Transverse colon (tissue), 4 donors: ENCODE data around the gene MAP3K7. TPM values are rescaled to one million over a fixed set of nuclear protein-coding genes. Genes with fewer than 3 reads are reported as not detected.

Source experiments
- DNase-seq: peaks from one replicate; pipeline ENCODE4 v3.0.0-alpha.2; 2019
- H3K27ac ChIP-seq, 4 donors: fragments of 200-600 bp; sonication (generic); 2 replicates each; pipeline ENCODE4 v1.5.1; 2016 to 2018; ENCODE audit warnings: inconsistent platforms in 4 of 4
- H3K27me3 ChIP-seq: fragments of 200-600 bp; sonication (generic); 2 replicates; pipeline ENCODE4 v1.5.1; 2017; ENCODE audit warnings: inconsistent platforms
- H3K36me3 ChIP-seq, 4 donors: fragments of 200-600 bp; sonication (generic); 2 replicates each; pipeline ENCODE4 v1.5.1; 2017 to 2019; ENCODE audit warnings: inconsistent platforms in 4 of 4
- H3K4me1 ChIP-seq, 4 donors: fragments of 200-600 bp; sonication (generic); 2 replicates each; pipeline ENCODE4 v1.5.1; 2017 to 2020; ENCODE audit warnings: inconsistent platforms in 4 of 4
- H3K4me3 ChIP-seq, 4 donors: fragments of 200-600 bp; sonication (generic); 1 replicate in 1 of 4; 2 replicates in 3 of 4; pipeline versions ENCODE4 v1.5.1 to v1.6.1; 2017 to 2019; ENCODE audit warnings: inconsistent platforms in 4 of 4
- H3K9me3 ChIP-seq, 2 donors: fragments of 200-600 bp; sonication (generic); 2 replicates each; pipeline ENCODE4 v1.5.1; 2017 to 2019; ENCODE audit warnings: inconsistent platforms in 2 of 2
- EP300 ChIP-seq: sonication (generic); formaldehyde crosslinking; IDR thresholded peaks from one replicate; pipeline ENCODE4 v1.6.1; 2017; ENCODE audit warnings: antibody characterized with exemption, low read depth
- POLR2A ChIP-seq: fragments of 450-650 bp; IDR thresholded peaks from one replicate; pipeline ENCODE4 v1.6.1; 2016; ENCODE audit warnings: antibody characterized with exemption, mild to moderate bottlenecking, moderate library complexity
- POLR2AphosphoS5 ChIP-seq, 3 donors: sonication (generic); formaldehyde crosslinking; IDR thresholded peaks; one replicate each; pipeline ENCODE4 v1.6.1; 2016; ENCODE audit warnings: antibody characterized with exemption in 3 of 3
- WGBS, 2 donors: methylation state at CpG; one replicate each; pipeline ENCODE4 v1.1.5; 2018; ENCODE audit warnings: low coverage in 1 of 2; 5-methylcytosine and 5-hydroxymethylcytosine counted together
- in situ Hi-C, 4 donors: fragments of 200-750 bp; cut with MboI; loops; one replicate each; pipeline versions ENCODE4 v1.15.0 to v1.15.1; 2017; ENCODE audit warnings: low sequenced_read_pairs in 3 of 4, low pct_ligation_motif_present in 1 of 4, low pct_unique_long_range_greater_than_20kb in 1 of 4
- intact Hi-C: fragments of 100-400 bp; cut with DNase I; formaldehyde crosslinking; loops from one replicate; pipeline ENCODE4 v1.15.1; 2023; ENCODE audit warnings: low total_unique reads
- total RNA-seq, 4 donors: library from RNA; depleted of rRNA; stranded (reverse); fragments of >200 nt; gene quantifications; one replicate each; pipeline ENCODE4 v1.1.0, GENCODE V29; 2016
- TF ChIP-seq, protein P1 (sequence below), 5 experiments: fragments of 200-600 bp in 3 of 5; fragments of 450-650 bp in 2 of 5; sonication (generic) in 3 of 5; IDR thresholded peaks; 1 replicate in 2 of 5; 2 replicates in 3 of 5; pipeline ENCODE4 v1.5.1; 2016 to 2017; ENCODE audit warnings: antibody characterized with exemption in 5 of 5, inconsistent platforms in 3 of 5, mild to moderate bottlenecking in 2 of 5, moderate library complexity in 1 of 5

MAP3K7 gene
- total RNA-seq, 4 donors from 2014 or later: 19.3 to 37.6 (median 28.5) TPM

DNA sequence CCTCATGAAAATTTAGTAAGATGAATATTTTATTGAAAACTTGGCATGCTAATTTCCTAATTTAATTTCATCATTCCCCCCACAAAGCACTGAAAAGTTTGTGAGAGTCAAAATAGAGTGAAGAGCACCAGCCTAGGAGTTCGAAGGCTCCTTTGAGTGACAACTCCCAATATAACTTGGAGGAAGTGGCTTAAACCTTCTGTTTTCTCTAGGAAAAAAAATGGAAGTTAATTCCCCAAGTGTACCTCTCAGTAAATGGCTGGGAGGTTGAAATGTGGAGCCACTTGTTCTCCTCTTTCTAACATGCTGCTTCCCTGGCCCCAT lies 107.3 kb downstream of the MAP3K7 start:
- in situ Hi-C loops: loop anchor here in 2 of 4 donors (10.0 to 25.0 kb wide), 2 partner anchors 175 to 1042 kb away; partner anchors contain the start of gene ANKRD6 (in 1 of the 2)
- DNase-seq: no peak
- H3K4me3 ChIP-seq: no peak overlapping the region
- no peaks in the 10 kb centered on the region for H3K9me3 ChIP-seq
- H3K27ac ChIP-seq: no peak overlapping the region
- intact Hi-C loops: no loop called here
- no peaks in the 10 kb centered on the region for H3K27me3 ChIP-seq
- H3K4me1 ChIP-seq: peaks cover 0 to 8% (median 2%) of the 10 kb centered on the region in 4 donors
- WGBS, 2 donors: 87% methylated on average over 1 of the region's 1 CpG; no CpG with 5 or more reads in 1 of the 2 donors
- TF ChIP-seq, protein P1, sequence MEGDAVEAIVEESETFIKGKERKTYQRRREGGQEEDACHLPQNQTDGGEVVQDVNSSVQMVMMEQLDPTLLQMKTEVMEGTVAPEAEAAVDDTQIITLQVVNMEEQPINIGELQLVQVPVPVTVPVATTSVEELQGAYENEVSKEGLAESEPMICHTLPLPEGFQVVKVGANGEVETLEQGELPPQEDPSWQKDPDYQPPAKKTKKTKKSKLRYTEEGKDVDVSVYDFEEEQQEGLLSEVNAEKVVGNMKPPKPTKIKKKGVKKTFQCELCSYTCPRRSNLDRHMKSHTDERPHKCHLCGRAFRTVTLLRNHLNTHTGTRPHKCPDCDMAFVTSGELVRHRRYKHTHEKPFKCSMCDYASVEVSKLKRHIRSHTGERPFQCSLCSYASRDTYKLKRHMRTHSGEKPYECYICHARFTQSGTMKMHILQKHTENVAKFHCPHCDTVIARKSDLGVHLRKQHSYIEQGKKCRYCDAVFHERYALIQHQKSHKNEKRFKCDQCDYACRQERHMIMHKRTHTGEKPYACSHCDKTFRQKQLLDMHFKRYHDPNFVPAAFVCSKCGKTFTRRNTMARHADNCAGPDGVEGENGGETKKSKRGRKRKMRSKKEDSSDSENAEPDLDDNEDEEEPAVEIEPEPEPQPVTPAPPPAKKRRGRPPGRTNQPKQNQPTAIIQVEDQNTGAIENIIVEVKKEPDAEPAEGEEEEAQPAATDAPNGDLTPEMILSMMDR (IDR thresholded peaks at IDR 0.05): no peak
- TF ChIP-seq POLR2A: no peak
- TF ChIP-seq POLR2AphosphoS5 (IDR thresholded peaks at IDR 0.05): no peak
- TF ChIP-seq EP300: no peak
- no peaks in the 10 kb centered on the region for H3K36me3 ChIP-seq

DNA sequence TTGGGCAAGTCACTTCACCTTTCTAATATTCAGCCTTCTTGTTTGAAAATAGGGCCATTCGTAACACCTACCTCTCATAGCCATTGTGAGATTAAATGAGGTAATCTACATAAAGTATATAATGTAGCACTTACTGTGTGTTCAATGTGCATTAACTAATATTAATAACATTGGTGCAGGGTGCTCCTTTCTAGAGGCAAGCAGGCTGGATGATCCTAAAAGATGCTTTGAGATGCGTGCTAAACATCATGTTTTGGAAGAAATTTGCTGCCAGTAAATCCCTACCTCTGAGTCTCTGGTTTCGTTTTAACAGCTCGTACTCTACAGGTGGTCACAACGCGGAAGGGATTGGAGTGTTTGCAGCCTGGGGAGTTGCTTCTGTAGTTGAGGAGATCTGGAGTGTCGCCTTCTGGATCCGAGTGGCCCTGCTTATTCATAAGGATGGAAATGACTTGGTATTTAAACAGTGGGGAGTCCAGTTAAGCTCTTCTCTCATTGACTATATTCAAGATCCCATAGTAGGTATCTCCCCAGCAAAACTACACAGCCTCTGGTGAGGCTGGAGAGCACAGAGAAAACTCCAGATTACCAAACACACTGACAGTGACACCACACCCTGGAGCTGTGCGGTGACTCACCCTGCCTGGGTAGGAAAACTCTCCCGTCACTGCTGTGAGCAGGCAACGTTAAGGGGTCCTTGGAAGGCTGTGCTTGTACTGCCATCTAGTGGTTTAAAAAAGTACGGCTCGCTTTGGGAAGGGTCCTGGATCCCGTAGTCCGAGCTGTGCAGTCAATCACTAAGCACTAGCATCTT lies 107.9 kb downstream of the MAP3K7 start:
- 38 to 100% methylated on average over 2 to 15 of the region's 15 CpGs for WGBS, 2 donors
- Histone ChIP-seq H3K9me3 (no peaks in the 10 kb centered on the region), H3K36me3 (no peaks in the 10 kb centered on the region), H3K27me3 (no peaks in the 10 kb centered on the region), H3K4me3 (no peak overlapping the region), H3K27ac (no peak overlapping the region), H3K4me1 (peaks cover 0 to 8% (median 2%) of the 10 kb centered on the region in 4 donors)
- intact Hi-C loops: no loop called here
- in situ Hi-C loops: loop anchor here in 2 of 4 donors (10.0 to 25.0 kb wide), 2 partner anchors 174 to 1042 kb away; partner anchors contain the start of gene ANKRD6 (in 1 of the 2)
- DNase-seq: peak; percentile 89
- TF ChIP-seq, protein P1 (IDR thresholded peaks at IDR 0.05): peak; percentile 82 to 93 (median 91)
- TF ChIP-seq EP300 (no peak), POLR2A (no peak), POLR2AphosphoS5 (IDR thresholded peaks at IDR 0.05) (peak in 2 of 3 donors; percentile 22 to 32)

DNA sequence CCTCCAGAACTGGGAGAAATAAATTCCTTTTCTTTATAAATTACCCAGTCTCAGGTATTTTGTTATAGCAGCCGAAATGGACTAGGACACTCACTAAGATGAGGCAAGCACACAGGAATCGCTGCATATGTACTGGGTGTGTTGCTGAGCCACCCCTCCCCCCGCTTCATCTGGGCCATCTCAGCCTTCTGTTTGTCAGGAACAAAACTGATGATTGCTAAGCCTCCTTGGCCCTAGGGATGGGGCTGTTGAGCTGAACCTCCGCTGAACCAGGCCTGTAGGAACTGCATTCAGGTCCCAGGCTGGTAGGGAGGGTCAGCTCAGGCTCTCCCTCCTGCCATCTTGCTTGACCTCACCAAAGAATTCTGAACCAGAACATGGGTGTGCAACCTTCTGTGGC lies 108.6 kb downstream of the MAP3K7 start:
- 95 to 100% methylated on average over 1 to 4 of the region's 4 CpGs for WGBS, 2 donors
- in situ Hi-C loops: loop anchor here in 2 of 4 donors (10.0 to 25.0 kb wide), 2 partner anchors 173 to 1041 kb away; partner anchors contain the start of gene ANKRD6 (in 1 of the 2)

DNA sequence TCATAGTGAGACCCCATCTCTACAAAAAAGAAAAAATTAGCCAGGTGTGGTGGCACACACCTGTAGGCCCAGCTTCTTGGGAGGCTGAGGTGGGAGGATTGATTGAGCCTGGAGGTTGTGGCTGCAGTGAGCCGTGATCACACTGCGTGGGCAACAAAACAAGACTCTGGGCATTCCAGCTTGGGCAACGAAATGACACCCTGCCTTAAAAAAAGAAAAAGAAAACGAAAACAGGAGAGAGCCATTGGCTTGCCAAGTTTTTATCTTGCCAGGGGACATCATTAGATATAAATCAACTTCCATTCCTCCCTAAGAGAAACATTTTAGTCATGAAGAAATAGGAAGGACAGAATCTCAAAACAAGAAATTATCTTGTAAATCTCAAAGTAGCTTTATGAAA lies 109.5 kb downstream of the MAP3K7 start:
- H3K9me3 ChIP-seq: no peaks in the 10 kb centered on the region
- no peak for TF ChIP-seq EP300
- TF ChIP-seq POLR2A: no peak
- no peak for TF ChIP-seq POLR2AphosphoS5 (IDR thresholded peaks at IDR 0.05)
- TF ChIP-seq, protein P1 (IDR thresholded peaks at IDR 0.05): no peak
- 86 to 93% methylated on average over 4 of the region's 4 CpGs for WGBS, 2 donors
- in situ Hi-C loops: loop anchor here in 2 of 4 donors (10.0 to 25.0 kb wide), 2 partner anchors 173 to 1040 kb away; partner anchors contain the start of gene ANKRD6 (in 1 of the 2)
- DNase-seq: no peak
- H3K36me3 ChIP-seq: no peaks in the 10 kb centered on the region
- no peak overlapping the region for H3K4me3 ChIP-seq
- H3K27me3 ChIP-seq: no peaks in the 10 kb centered on the region
- H3K4me1 ChIP-seq: peaks cover 0 to 8% (median 2%) of the 10 kb centered on the region in 4 donors
- H3K27ac ChIP-seq: no peak overlapping the region
- intact Hi-C loops: no loop called here

More for the DNA sequence above, 108.6 kb downstream of the MAP3K7 start:
- intact Hi-C loops: no loop called here
- Histone ChIP-seq H3K4me3 (no peak overlapping the region), H3K36me3 (no peaks in the 10 kb centered on the region), H3K27me3 (no peaks in the 10 kb centered on the region), H3K4me1 (peaks cover 0 to 8% (median 2%) of the 10 kb centered on the region in 4 donors), H3K27ac (no peak overlapping the region), H3K9me3 (no peaks in the 10 kb centered on the region)
- TF ChIP-seq POLR2A: no peak
- TF ChIP-seq, protein P1 (IDR thresholded peaks at IDR 0.05): no peak
- TF ChIP-seq POLR2AphosphoS5 (IDR thresholded peaks at IDR 0.05): no peak
- DNase-seq: no peak
